Body of pancreas (tissue), 4 donors: ENCODE data around the gene RPL12.

Experiments used
- POLR2A ChIP-seq, 3 donors: fragments of 450-650 bp; IDR thresholded peaks; one replicate each; pipeline ENCODE4 v1.6.1; 2016; ENCODE audit warnings: antibody characterized with exemption in 3 of 3, mild to moderate bottlenecking in 2 of 3
- TF ChIP-seq, protein P1 (sequence below), 7 experiments: fragments of 450-650 bp in 4 of 7; fragments of 200-600 bp in 3 of 7; sonication (generic) in 3 of 7; IDR thresholded peaks; one replicate each; pipeline ENCODE4 v1.5.1; 2016 to 2019; ENCODE audit warnings: antibody characterized with exemption in 7 of 7

DNA sequence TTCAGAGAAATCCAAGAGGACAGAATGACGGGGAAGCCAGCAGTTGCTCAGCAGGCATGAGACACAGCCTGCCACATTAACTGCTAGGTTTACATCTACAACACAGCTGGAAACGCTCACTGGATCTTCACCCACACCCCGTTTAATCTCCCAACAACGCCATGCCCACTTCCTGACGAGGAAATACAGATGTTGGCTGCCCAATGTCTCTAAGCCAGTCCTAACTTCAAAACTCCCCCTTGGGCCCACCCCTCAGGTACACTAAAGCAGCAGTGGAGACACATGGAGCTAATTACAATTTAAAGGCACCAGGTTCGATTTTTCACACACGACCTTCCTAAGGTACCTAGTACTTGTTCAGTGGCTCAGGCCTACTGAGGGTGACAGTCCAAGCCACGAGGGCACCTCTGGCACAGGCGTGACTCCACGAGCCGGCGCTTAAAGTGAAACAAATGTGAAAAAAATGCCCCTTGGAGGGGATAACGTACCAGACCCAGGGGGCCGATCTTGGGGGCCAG is 904 bp downstream of the RPL12 start:
- no peak for TF ChIP-seq POLR2A (IDR thresholded peaks at IDR 0.05)
- TF ChIP-seq, protein P1, sequence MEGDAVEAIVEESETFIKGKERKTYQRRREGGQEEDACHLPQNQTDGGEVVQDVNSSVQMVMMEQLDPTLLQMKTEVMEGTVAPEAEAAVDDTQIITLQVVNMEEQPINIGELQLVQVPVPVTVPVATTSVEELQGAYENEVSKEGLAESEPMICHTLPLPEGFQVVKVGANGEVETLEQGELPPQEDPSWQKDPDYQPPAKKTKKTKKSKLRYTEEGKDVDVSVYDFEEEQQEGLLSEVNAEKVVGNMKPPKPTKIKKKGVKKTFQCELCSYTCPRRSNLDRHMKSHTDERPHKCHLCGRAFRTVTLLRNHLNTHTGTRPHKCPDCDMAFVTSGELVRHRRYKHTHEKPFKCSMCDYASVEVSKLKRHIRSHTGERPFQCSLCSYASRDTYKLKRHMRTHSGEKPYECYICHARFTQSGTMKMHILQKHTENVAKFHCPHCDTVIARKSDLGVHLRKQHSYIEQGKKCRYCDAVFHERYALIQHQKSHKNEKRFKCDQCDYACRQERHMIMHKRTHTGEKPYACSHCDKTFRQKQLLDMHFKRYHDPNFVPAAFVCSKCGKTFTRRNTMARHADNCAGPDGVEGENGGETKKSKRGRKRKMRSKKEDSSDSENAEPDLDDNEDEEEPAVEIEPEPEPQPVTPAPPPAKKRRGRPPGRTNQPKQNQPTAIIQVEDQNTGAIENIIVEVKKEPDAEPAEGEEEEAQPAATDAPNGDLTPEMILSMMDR (IDR thresholded peaks at IDR 0.05): no peak
